GM23338 (cell line): ENCODE results near the gene IFITM5. TPM values are rescaled to one million over a fixed set of nuclear protein-coding genes. Genes with fewer than 3 reads are reported as not detected.

Experiments
- ATAC-seq: fragments of 200-7000 bp; cut with Tn5 transposase; 3 replicates; pipeline ENCODE4 v1.9.1; 2020
- DNase-seq: peaks from one replicate; pipeline ENCODE4 v3.0.0-alpha.2; 2015; ENCODE audit warnings: low spot score
- H2AFZ ChIP-seq: fragments of 200-600 bp; sonication (generic); 2 replicates; pipeline ENCODE4 v1.8.0; 2016; ENCODE audit warnings: antibody characterized with exemption, mild to moderate bottlenecking, moderate library complexity
- H3F3A ChIP-seq: fragments of 200-600 bp; sonication (generic); replicated peaks from 2 replicates; pipeline ENCODE4 v1.8.0; 2017; ENCODE audit warnings: antibody characterized with exemption, mixed run types, low read depth
- H3K27ac ChIP-seq: fragments of 200-600 bp; sonication (generic); 2 replicates; pipeline ENCODE4 v1.6.1; 2016; ENCODE audit warnings: low read depth
- H3K27me3 ChIP-seq: fragments of 200-600 bp; sonication (generic); 2 replicates; pipeline ENCODE4 v1.8.0; 2016; ENCODE audit warnings: mild to moderate bottlenecking, mixed run types, moderate library complexity; ENCODE audit not compliant: insufficient read depth
- H3K36me3 ChIP-seq: fragments of 200-600 bp; sonication (generic); 2 replicates; pipeline ENCODE4 v1.8.0; 2016; ENCODE audit warnings: mild to moderate bottlenecking; ENCODE audit not compliant: insufficient read depth
- H3K4me1 ChIP-seq: fragments of 200-600 bp; sonication (generic); 2 replicates; pipeline ENCODE4 v1.8.0; 2016; ENCODE audit warnings: mild to moderate bottlenecking, moderate library complexity; ENCODE audit not compliant: insufficient read depth
- H3K4me2 ChIP-seq: fragments of 200-600 bp; sonication (generic); 2 replicates; pipeline ENCODE4 v1.7.1; 2017; ENCODE audit warnings: mixed run types
- H3K4me3 ChIP-seq: fragments of 200-600 bp; sonication (generic); 2 replicates; pipeline ENCODE4 v1.6.1; 2016; ENCODE audit warnings: mixed run types
- H3K79me2 ChIP-seq: fragments of 200-600 bp; sonication (generic); replicated peaks from 2 replicates; pipeline ENCODE4 v1.8.0; 2017; ENCODE audit warnings: mild to moderate bottlenecking; ENCODE audit not compliant: insufficient read depth
- H3K9me2 ChIP-seq: fragments of 200-600 bp; sonication (generic); 2 replicates; pipeline ENCODE4 v1.8.0; 2017; ENCODE audit not compliant: insufficient read depth
- H4K20me1 ChIP-seq: fragments of 200-600 bp; sonication (generic); replicated peaks from 2 replicates; pipeline ENCODE4 v1.8.0; 2017; ENCODE audit warnings: mild to moderate bottlenecking; ENCODE audit not compliant: insufficient read depth
- H3K27ac Mint-ChIP-seq: 2 replicates; pipeline ENCODE4 v1.8.0; 2020; ENCODE audit warnings: inconsistent platforms, mild to moderate bottlenecking, moderate library complexity, mixed read lengths
- H3K27me3 Mint-ChIP-seq: 3 replicates; pipeline ENCODE4 v1.8.0; 2022; ENCODE audit warnings: low read depth, mild to moderate bottlenecking, moderate library complexity, mixed read lengths, inconsistent platforms; ENCODE audit not compliant: insufficient read depth, poor library complexity
- H3K36me3 Mint-ChIP-seq: 3 replicates; pipeline ENCODE4 v1.8.0; 2021; ENCODE audit warnings: low read depth, mild to moderate bottlenecking, inconsistent platforms, moderate library complexity, mixed read lengths
- H3K4me1 Mint-ChIP-seq: 3 replicates; pipeline ENCODE4 v1.8.0; 2020; ENCODE audit warnings: mild to moderate bottlenecking, inconsistent platforms, mixed read lengths
- H3K4me3 Mint-ChIP-seq: 3 replicates; pipeline ENCODE4 v1.8.0; 2021; ENCODE audit warnings: moderate library complexity, mild to moderate bottlenecking, inconsistent platforms, mixed read lengths
- H3K9me3 Mint-ChIP-seq: 3 replicates; pipeline ENCODE4 v1.8.0; 2020; ENCODE audit warnings: moderate library complexity, mild to moderate bottlenecking, inconsistent platforms, mixed read lengths
- CTCF ChIP-seq, 2 experiments: fragments of 200-600 bp in 1 of 2; sonication (generic) in 1 of 2; conservative IDR thresholded peaks; 2 replicates each; pipeline versions ENCODE4 v1.5.1 to v1.6.1; 2016 to 2017; ENCODE audit warnings: antibody characterized with exemption in 2 of 2, low read depth in 2 of 2, mild to moderate bottlenecking in 2 of 2, moderate library complexity in 1 of 2
- ETS1 ChIP-seq: IDR thresholded peaks from 2 replicates; pipeline ENCODE4 v1.6.1; 2016; ENCODE audit warnings: antibody characterized with exemption
- EZH2phosphoT487 ChIP-seq: fragments of 200-600 bp; sonication (generic); IDR thresholded peaks from one replicate; pipeline ENCODE4 v1.8.1; 2018; ENCODE audit warnings: antibody characterized with exemption; ENCODE audit not compliant: unreplicated experiment
- JUNB ChIP-seq: IDR thresholded peaks from one replicate; pipeline ENCODE4 v1.6.1; 2016; ENCODE audit warnings: antibody characterized with exemption; ENCODE audit not compliant: unreplicated experiment
- NANOG ChIP-seq: IDR thresholded peaks from 2 replicates; pipeline ENCODE4 v1.6.1; 2016; ENCODE audit warnings: antibody characterized with exemption, borderline replicate concordance
- POLR2AphosphoS5 ChIP-seq: IDR thresholded peaks from 2 replicates; pipeline ENCODE4 v1.6.1; 2016; ENCODE audit warnings: antibody characterized with exemption, low read depth
- REST ChIP-seq: IDR thresholded peaks from one replicate; pipeline ENCODE4 v1.6.1; 2018; ENCODE audit warnings: antibody characterized with exemption; ENCODE audit not compliant: unreplicated experiment
- ZNF331 ChIP-seq: fragments of 250-450 bp; sonication (Bioruptor Pico); IDR thresholded peaks from 2 replicates; pipeline ENCODE4 v1.5.0; 2020; ENCODE audit warnings: low read depth, mild to moderate bottlenecking, moderate library complexity
- ZNF462 ChIP-seq: fragments of 250-450 bp; sonication (Bioruptor Pico); IDR thresholded peaks from 2 replicates; pipeline ENCODE4 v1.5.0; 2020; ENCODE audit warnings: mild to moderate bottlenecking, moderate library complexity
- polyA plus RNA-seq: library from polyadenylated mRNA; unstranded; fragments of >200 nt; fragmentation: Nextera tagmentation; extraction: Ambion mirVana; gene quantifications from 2 replicates; pipeline ENCODE4 v1.2.1, GENCODE V29; 2016
- total RNA-seq: library from RNA; depleted of rRNA; stranded (reverse); fragments of >200 nt; shearing (Covaris generic); gene quantifications from 2 replicates; pipeline ENCODE4 v1.2.3, GENCODE V29; 2014

The IFITM5 gene
- total and polyA plus RNA-seq, 2 experiments from 2014 or later: not detected

- H3K4me1 ChIP-seq: peaks cover 10% of the 10 kb centered on the region
- Mint-ChIP-seq H3K9me3 (no peaks in the 10 kb centered on the region), H3K36me3 (peaks cover 11% of the 10 kb centered on the region; the same call in 2 of the 3 replicates), H3K27ac (no peak overlapping the region), H3K4me3 (no peak overlapping the region), H3K27me3 (peaks cover 8% of the 10 kb centered on the region), H3K4me1 (peaks cover 23% of the 10 kb centered on the region)
- no peak overlapping the region for H3K4me3 ChIP-seq
- no peak for DNase-seq
- H3K27ac ChIP-seq: no peak overlapping the region
- no peaks in the 10 kb centered on the region for H3K36me3 ChIP-seq
- H3K27me3 ChIP-seq: no peaks in the 10 kb centered on the region
- H3K4me2 ChIP-seq: no peak overlapping the region
- H3F3A ChIP-seq: 0 out of 2 replicates have a peak, but pooled peaks cover 4% of the 10 kb centered on the region
- no peaks in the 10 kb centered on the region for H3K79me2 ChIP-seq
- H4K20me1 ChIP-seq: no peaks in the 10 kb centered on the region
- no peak for ATAC-seq
- TF ChIP-seq EZH2phosphoT487 (no peak), POLR2AphosphoS5 (no peak), ZNF462 (CRISPR knock-in tag) (no peak), REST (no peak), ETS1 (no peak), ZNF331 (no peak), JUNB (no peak), NANOG (no peak), CTCF (conservative IDR thresholded peaks at IDR 0.05; ENCODE audit: low read depth in 2 of 2) (no peak)
- no peak overlapping the region for H2AFZ ChIP-seq
- no peaks in the 10 kb centered on the region for H3K9me2 ChIP-seq
These were observed 3.8 kb downstream of the IFITM5 start for GRCh38 chr11:295351-296170.
